HepG2 (cell line): ENCODE results near the gene CDK5RAP1. TPM values are rescaled to one million over a fixed set of nuclear protein-coding genes. Genes with fewer than 3 reads are reported as not detected.
A peak's percentile ranks its signal among the peaks of the same experiment; 100 is the strongest.

Source experiments
- AHDC1 ChIP-seq: sonication (generic); formaldehyde crosslinking; IDR thresholded peaks from 2 replicates; pipeline ENCODE4 v1.5.1; 2020; ENCODE audit warnings: mild to moderate bottlenecking, missing genetic modification reagents, borderline replicate concordance
- CHD4 ChIP-seq: fragments of 200-600 bp; sonication (generic); IDR thresholded peaks from 2 replicates; pipeline ENCODE4 v1.7.0; 2017; ENCODE audit warnings: mild to moderate bottlenecking, low read length, borderline replicate concordance
- PCBP1 ChIP-seq: fragments of 200-400 bp; formaldehyde crosslinking; IDR thresholded peaks from 2 replicates; pipeline ENCODE4 v1.6.1; 2017; ENCODE audit warnings: mild to moderate bottlenecking, low read depth, low read length, borderline replicate concordance
- PRPF4 ChIP-seq: fragments of 200-400 bp; formaldehyde crosslinking; IDR thresholded peaks from 2 replicates; pipeline ENCODE4 v1.6.1; 2016; ENCODE audit warnings: low read length, low read depth; ENCODE audit not compliant: poor library complexity, severe bottlenecking
- ZGPAT ChIP-seq: IDR thresholded peaks from 2 replicates; pipeline ENCODE4 v1.6.1; 2016; ENCODE audit warnings: mild to moderate bottlenecking
- ZNF407 ChIP-seq: sonication (generic); formaldehyde crosslinking; IDR thresholded peaks from one replicate; pipeline ENCODE4 v1.5.1; 2020; ENCODE audit warnings: mild to moderate bottlenecking, missing genetic modification reagents; ENCODE audit errors: not compliant biosample characterization
- ZNF569 ChIP-seq: sonication (generic); formaldehyde crosslinking; IDR thresholded peaks from 2 replicates; pipeline ENCODE4 v1.5.0; 2020; ENCODE audit warnings: mild to moderate bottlenecking, missing genetic modification reagents, moderate library complexity, borderline replicate concordance
- polyA plus RNA-seq, 8 experiments: library from polyadenylated mRNA; depleted of rRNA in 3 of 8; stranded (reverse) in 7 of 8; unstranded in 1 of 8; fragments of >200 nt; fragmentation: Illumina TruSeq in 4 of 8; extraction: Trizol in 4 of 8; gene quantifications; 2 replicates each; pipeline versions ENCODE4 v1.2.1 to v1.2.3, GENCODE V29; 2011 to 2016; ENCODE audit warnings: low read depth in 4 of 8, missing spikeins in 1 of 8, mixed read lengths in 1 of 8; ENCODE audit not compliant: insufficient read depth in 1 of 8
- total RNA-seq, 5 experiments: library from RNA; depleted of rRNA; stranded (reverse); fragments of >200 nt; fragmentation: Illumina TruSeq; extraction: Trizol; gene quantifications; 2 replicates each; pipeline ENCODE4 v1.2.3, GENCODE V29; 2016; ENCODE audit warnings: low read depth in 1 of 5
- TF ChIP-seq, protein P1 (sequence below): sonication (generic); formaldehyde crosslinking; IDR thresholded peaks from 2 replicates; pipeline ENCODE4 v1.4.0; 2020; ENCODE audit warnings: mild to moderate bottlenecking, missing genetic modification reagents

Gene CDK5RAP1
- total and polyA plus RNA-seq, 2 of the 13 experiments (the other 11 are each of a cell fraction or from before 2014, with no cell fraction given), result 53.6 to 98.2 TPM

- TF ChIP-seq ZNF407 (no peak), AHDC1 (CRISPR knock-in tag) (peak; percentile 100), PCBP1 (no peak), ZGPAT (peak; percentile 100), CHD4 (no peak), PRPF4 (no peak), ZNF569 (CRISPR knock-in tag) (peak; percentile 3; the same call in 1 of the 2 replicates)
- TF ChIP-seq, protein P1, sequence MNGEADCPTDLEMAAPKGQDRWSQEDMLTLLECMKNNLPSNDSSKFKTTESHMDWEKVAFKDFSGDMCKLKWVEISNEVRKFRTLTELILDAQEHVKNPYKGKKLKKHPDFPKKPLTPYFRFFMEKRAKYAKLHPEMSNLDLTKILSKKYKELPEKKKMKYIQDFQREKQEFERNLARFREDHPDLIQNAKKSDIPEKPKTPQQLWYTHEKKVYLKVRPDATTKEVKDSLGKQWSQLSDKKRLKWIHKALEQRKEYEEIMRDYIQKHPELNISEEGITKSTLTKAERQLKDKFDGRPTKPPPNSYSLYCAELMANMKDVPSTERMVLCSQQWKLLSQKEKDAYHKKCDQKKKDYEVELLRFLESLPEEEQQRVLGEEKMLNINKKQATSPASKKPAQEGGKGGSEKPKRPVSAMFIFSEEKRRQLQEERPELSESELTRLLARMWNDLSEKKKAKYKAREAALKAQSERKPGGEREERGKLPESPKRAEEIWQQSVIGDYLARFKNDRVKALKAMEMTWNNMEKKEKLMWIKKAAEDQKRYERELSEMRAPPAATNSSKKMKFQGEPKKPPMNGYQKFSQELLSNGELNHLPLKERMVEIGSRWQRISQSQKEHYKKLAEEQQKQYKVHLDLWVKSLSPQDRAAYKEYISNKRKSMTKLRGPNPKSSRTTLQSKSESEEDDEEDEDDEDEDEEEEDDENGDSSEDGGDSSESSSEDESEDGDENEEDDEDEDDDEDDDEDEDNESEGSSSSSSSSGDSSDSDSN (CRISPR knock-in tag), result peak; percentile 53
These were observed 27.3 kb downstream of the CDK5RAP1 start (continued) for GRCh38 chr20:33373735-33374605.
